HepG2 (cell line): ENCODE measurements around the gene ACP7. TPM values are rescaled to one million over a fixed set of nuclear protein-coding genes. Genes with fewer than 3 reads are reported as not detected.
A peak's percentile ranks its signal among the peaks of the same experiment; 100 is the strongest.

Source experiments
- ATAC-seq: fragments of 200-7000 bp; cut with Tn5 transposase; 3 replicates; pipeline ENCODE4 v1.9.1; 2020; ENCODE audit warnings: mild to moderate bottlenecking, moderate library complexity
- BruUV-seq: library from RNA; stranded (reverse); fragments of 400-500 nt; replicated peaks from 2 replicates; lab custom pipeline; 2021; lab: Mats Ljungman, UMichigan
- CTCF ChIA-PET: fragments of 300-600 bp; formaldehyde crosslinking; extraction: SDS; loops from one replicate; lab custom pipeline; 2021; ENCODE audit warnings: low total read pairs, inconsistent platforms, low intra/inter-chr PET ratio; lab: Yijun Ruan, JAX
- POLR2A ChIA-PET: fragments of 350-600 bp; sonication (Branson Sonifier 250); formaldehyde crosslinking; loops from one replicate; lab custom pipeline; 2020; ENCODE audit warnings: antibody characterized with exemption, inconsistent platforms; lab: Yijun Ruan, JAX
- DNase-seq: peaks from one replicate; pipeline ENCODE4 v3.0.0-alpha.2; 2015; ENCODE audit warnings: low spot score
- FAIRE-seq: peaks from 3 replicates; lab custom pipeline; 2011; peaks lifted over from hg19 to GRCh38; lab: Jason Lieb, UNC
- H2AFZ ChIP-seq: one replicate; pipeline ENCODE4 v1.6.1; 2011; ENCODE audit warnings: low read length, inconsistent platforms
- H3K27ac ChIP-seq: fragments of 300-600 bp; 3 replicates; pipeline ENCODE4 v1.8.0; 2011; ENCODE audit warnings: mixed run types, mild to moderate bottlenecking, mixed read lengths, low read length, inconsistent platforms; ENCODE audit not compliant: insufficient read depth; ENCODE audit errors: extremely low read length
- H3K27me3 ChIP-seq, 2 experiments: fragments of 200-600 bp in 1 of 2; 2 replicates in 1 of 2; 3 replicates in 1 of 2; pipeline versions ENCODE4 v1.6.0 to v1.8.0; 2011; ENCODE audit warnings: low read length in 2 of 2, mild to moderate bottlenecking in 2 of 2, moderate library complexity in 2 of 2, inconsistent platforms in 1 of 2; ENCODE audit not compliant: insufficient read depth in 2 of 2, control insufficient read depth in 1 of 2
- H3K36me3 ChIP-seq, 2 experiments: fragments of 200-600 bp in 1 of 2; replicated peaks in 1 of 2; 2 replicates in 1 of 2; 3 replicates in 1 of 2; pipeline versions ENCODE4 v1.5.1 to v1.8.0; 2011; ENCODE audit warnings: low read length in 2 of 2, inconsistent platforms in 1 of 2; ENCODE audit not compliant: insufficient read depth in 2 of 2, control insufficient read depth in 1 of 2
- H3K4me1 ChIP-seq: 2 replicates; pipeline ENCODE4 v1.5.1; 2012; ENCODE audit warnings: low read length, inconsistent platforms; ENCODE audit not compliant: insufficient read depth
- H3K4me2 ChIP-seq: 2 replicates; pipeline ENCODE4 v1.6.0; 2011; ENCODE audit warnings: low read depth, low read length, inconsistent platforms
- H3K4me3 ChIP-seq, 3 experiments: fragments of 200-600 bp in 1 of 3; sonication (generic), shearing (Covaris generic) in 1 of 3; replicated peaks in 1 of 3; 2 replicates each; pipeline ENCODE4 v1.5.1; 2011 to 2016; ENCODE audit warnings: low read length in 3 of 3, inconsistent platforms in 2 of 3, low read depth in 2 of 3, mild to moderate bottlenecking in 2 of 3, control low read depth in 1 of 3, mixed read lengths in 1 of 3; ENCODE audit not compliant: insufficient read depth in 1 of 3
- H3K79me2 ChIP-seq: one replicate; pipeline ENCODE4 v1.6.1; 2011; ENCODE audit warnings: low read length, inconsistent platforms; ENCODE audit not compliant: insufficient read depth
- H3K9ac ChIP-seq: 2 replicates; pipeline ENCODE4 v1.6.0; 2011; ENCODE audit warnings: mild to moderate bottlenecking, low read depth, low read length, inconsistent platforms; ENCODE audit not compliant: insufficient read depth
- H3K9me3 ChIP-seq: 2 replicates; pipeline ENCODE4 v1.5.1; 2012; ENCODE audit warnings: mild to moderate bottlenecking, low read length
- H4K20me1 ChIP-seq: 2 replicates; pipeline ENCODE4 v1.6.0; 2011; ENCODE audit warnings: inconsistent platforms, mild to moderate bottlenecking, low read length, moderate library complexity; ENCODE audit not compliant: insufficient read depth
- AHR ChIP-seq: IDR thresholded peaks from 2 replicates; pipeline ENCODE4 v1.6.1; 2018; ENCODE audit warnings: missing genetic modification reagents, missing compliant biosample characterization
- ATF7 ChIP-seq, 2 experiments: fragments of 450-650 bp in 1 of 2; sonication (generic) in 1 of 2; formaldehyde crosslinking in 1 of 2; IDR thresholded peaks; 2 replicates each; pipeline versions ENCODE4 v1.4.0 to v1.6.1; 2016 to 2020; ENCODE audit warnings: antibody characterized with exemption in 1 of 2, mild to moderate bottlenecking in 1 of 2, missing genetic modification reagents in 1 of 2
- CCAR2 ChIP-seq: fragments of 200-400 bp; formaldehyde crosslinking; optimal IDR thresholded peaks from 2 replicates; pipeline ENCODE3; 2018; ENCODE audit warnings: low read depth, mild to moderate bottlenecking, low read length, moderate library complexity
- GATAD1 ChIP-seq: IDR thresholded peaks from 2 replicates; pipeline ENCODE4 v1.6.1; 2016; ENCODE audit warnings: missing genetic modification reagents, missing compliant biosample characterization
- NBN ChIP-seq: fragments of 450-650 bp; conservative IDR thresholded peaks from 2 replicates; pipeline ENCODE4 v1.6.1; 2017
- NFIB ChIP-seq: sonication (generic); formaldehyde crosslinking; IDR thresholded peaks from 2 replicates; pipeline ENCODE4 v1.9.0; 2021; ENCODE audit warnings: missing genetic modification reagents, mild to moderate bottlenecking, borderline replicate concordance
- RBM22 ChIP-seq: fragments of 200-400 bp; formaldehyde crosslinking; optimal IDR thresholded peaks from 2 replicates; pipeline ENCODE3; 2017; ENCODE audit warnings: mild to moderate bottlenecking, low read length, moderate library complexity
- ZBTB21 ChIP-seq: sonication (generic); formaldehyde crosslinking; IDR thresholded peaks from 2 replicates; pipeline ENCODE4 v1.4.0; 2020; ENCODE audit warnings: missing genetic modification reagents
- ZBTB26 ChIP-seq: IDR thresholded peaks from 2 replicates; pipeline ENCODE4 v1.6.1; 2016; ENCODE audit warnings: missing compliant biosample characterization, missing genetic modification reagents, borderline replicate concordance
- ZNF230 ChIP-seq: sonication (generic); formaldehyde crosslinking; IDR thresholded peaks from 2 replicates; pipeline ENCODE4 v1.4.0; 2020; ENCODE audit warnings: mild to moderate bottlenecking, missing genetic modification reagents
- ZNF335 ChIP-seq: sonication (generic); formaldehyde crosslinking; IDR thresholded peaks from 2 replicates; pipeline ENCODE4 v1.4.0; 2020; ENCODE audit warnings: missing genetic modification reagents
- ZNF441 ChIP-seq: sonication (generic); formaldehyde crosslinking; IDR thresholded peaks from 2 replicates; pipeline ENCODE4 v1.7.0; 2021; ENCODE audit warnings: missing genetic modification reagents, borderline replicate concordance
- ZNF629 ChIP-seq: sonication (generic); formaldehyde crosslinking; conservative IDR thresholded peaks from 2 replicates; pipeline ENCODE4 v1.5.0; 2020; ENCODE audit warnings: missing genetic modification reagents
- WGBS: methylation state at CpG from one replicate; pipeline ENCODE4 v1.1.6; 2017; ENCODE audit warnings: low lambda C conversion rate; 5-methylcytosine and 5-hydroxymethylcytosine counted together
- in situ Hi-C: cut with HindIII; loops from 2 replicates; pipeline ENCODE4 v1.10.0; 2017; ENCODE audit warnings: low pct_unique_long_range_greater_than_20kb; ENCODE audit not compliant: extremely low pct_ligation_motif_present
- intact Hi-C: fragments of 100-400 bp; cut with micrococcal nuclease; formaldehyde crosslinking; loops from one replicate; pipeline ENCODE4 v1.10.0; 2022; ENCODE audit not compliant: unreplicated experiment
- polyA plus RNA-seq, 8 experiments: library from polyadenylated mRNA; depleted of rRNA in 3 of 8; stranded (reverse) in 7 of 8; unstranded in 1 of 8; fragments of >200 nt; fragmentation: Illumina TruSeq in 4 of 8; extraction: Trizol in 4 of 8; gene quantifications; 2 replicates each; pipeline versions ENCODE4 v1.2.1 to v1.2.3, GENCODE V29; 2011 to 2016; ENCODE audit warnings: low read depth in 4 of 8, missing spikeins in 1 of 8, mixed read lengths in 1 of 8; ENCODE audit not compliant: insufficient read depth in 1 of 8
- total RNA-seq, 5 experiments: library from RNA; depleted of rRNA; stranded (reverse); fragments of >200 nt; fragmentation: Illumina TruSeq; extraction: Trizol; gene quantifications; 2 replicates each; pipeline ENCODE4 v1.2.3, GENCODE V29; 2016; ENCODE audit warnings: low read depth in 1 of 5
- TF ChIP-seq, protein P1 (sequence below): sonication (generic); formaldehyde crosslinking; IDR thresholded peaks from 2 replicates; pipeline ENCODE4 v1.5.0; 2020; ENCODE audit warnings: mild to moderate bottlenecking, missing genetic modification reagents
- TF ChIP-seq, protein P2 (sequence below): sonication (generic); formaldehyde crosslinking; IDR thresholded peaks from 2 replicates; pipeline ENCODE4 v1.4.0; 2020; ENCODE audit warnings: missing genetic modification reagents

The ACP7 gene
- total and polyA plus RNA-seq, 2 of the 13 experiments (the other 11 are each of a cell fraction or from before 2014, with no cell fraction given) = not detected

GRCh38 chr19:39078436-39079200 is 5.5 kb upstream of the ACP7 start:
- 12% methylated on average over 7 of the region's 7 CpGs for WGBS

GRCh38 chr19:39080431-39080830 is 3.7 kb upstream of the ACP7 start:
- Histone ChIP-seq H4K20me1 (no peaks in the 10 kb centered on the region), H3K36me3 (no peaks in the 10 kb centered on the region), H3K4me3 (no peak overlapping the region), H3K9ac (no peak overlapping the region), H3K27ac (no peak overlapping the region), H2AFZ (no peak overlapping the region), H3K4me1 (no peaks in the 10 kb centered on the region), H3K79me2 (no peaks in the 10 kb centered on the region), H3K4me2 (no peak overlapping the region), H3K9me3 (no peaks in the 10 kb centered on the region), H3K27me3 (peaks cover 3 to 26% of the 10 kb centered on the region in 2 experiments)
- WGBS = 32% methylated on average over 3 of the region's 3 CpGs
- no TSS peak for BruUV-seq
- no peak for DNase-seq
- no peak for ATAC-seq
- POLR2A ChIA-PET = no interaction called here
- in situ Hi-C loops (no loop called here), intact Hi-C loops (no loop called here)
- CTCF ChIA-PET = no interaction called here
- FAIRE-seq = no peak
- TF ChIP-seq ATF7 (IDR thresholded peaks at IDR 0.05) (no peak), ATF7 (CRISPR knock-in tag; IDR thresholded peaks at IDR 0.05) (no peak), ZNF441 (no peak), ZNF335 (CRISPR knock-in tag) (no peak), RBM22 (no peak), CCAR2 (no peak), ZNF230 (CRISPR knock-in tag) (no peak), GATAD1 (CRISPR knock-in tag) (no peak), NBN (no peak), AHR (CRISPR knock-in tag) (no peak), ZBTB26 (CRISPR knock-in tag) (no peak)
- TF ChIP-seq, protein P1, sequence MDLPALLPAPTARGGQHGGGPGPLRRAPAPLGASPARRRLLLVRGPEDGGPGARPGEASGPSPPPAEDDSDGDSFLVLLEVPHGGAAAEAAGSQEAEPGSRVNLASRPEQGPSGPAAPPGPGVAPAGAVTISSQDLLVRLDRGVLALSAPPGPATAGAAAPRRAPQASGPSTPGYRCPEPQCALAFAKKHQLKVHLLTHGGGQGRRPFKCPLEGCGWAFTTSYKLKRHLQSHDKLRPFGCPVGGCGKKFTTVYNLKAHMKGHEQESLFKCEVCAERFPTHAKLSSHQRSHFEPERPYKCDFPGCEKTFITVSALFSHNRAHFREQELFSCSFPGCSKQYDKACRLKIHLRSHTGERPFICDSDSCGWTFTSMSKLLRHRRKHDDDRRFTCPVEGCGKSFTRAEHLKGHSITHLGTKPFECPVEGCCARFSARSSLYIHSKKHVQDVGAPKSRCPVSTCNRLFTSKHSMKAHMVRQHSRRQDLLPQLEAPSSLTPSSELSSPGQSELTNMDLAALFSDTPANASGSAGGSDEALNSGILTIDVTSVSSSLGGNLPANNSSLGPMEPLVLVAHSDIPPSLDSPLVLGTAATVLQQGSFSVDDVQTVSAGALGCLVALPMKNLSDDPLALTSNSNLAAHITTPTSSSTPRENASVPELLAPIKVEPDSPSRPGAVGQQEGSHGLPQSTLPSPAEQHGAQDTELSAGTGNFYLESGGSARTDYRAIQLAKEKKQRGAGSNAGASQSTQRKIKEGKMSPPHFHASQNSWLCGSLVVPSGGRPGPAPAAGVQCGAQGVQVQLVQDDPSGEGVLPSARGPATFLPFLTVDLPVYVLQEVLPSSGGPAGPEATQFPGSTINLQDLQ (CRISPR knock-in tag) = no peak
- TF ChIP-seq, protein P2, sequence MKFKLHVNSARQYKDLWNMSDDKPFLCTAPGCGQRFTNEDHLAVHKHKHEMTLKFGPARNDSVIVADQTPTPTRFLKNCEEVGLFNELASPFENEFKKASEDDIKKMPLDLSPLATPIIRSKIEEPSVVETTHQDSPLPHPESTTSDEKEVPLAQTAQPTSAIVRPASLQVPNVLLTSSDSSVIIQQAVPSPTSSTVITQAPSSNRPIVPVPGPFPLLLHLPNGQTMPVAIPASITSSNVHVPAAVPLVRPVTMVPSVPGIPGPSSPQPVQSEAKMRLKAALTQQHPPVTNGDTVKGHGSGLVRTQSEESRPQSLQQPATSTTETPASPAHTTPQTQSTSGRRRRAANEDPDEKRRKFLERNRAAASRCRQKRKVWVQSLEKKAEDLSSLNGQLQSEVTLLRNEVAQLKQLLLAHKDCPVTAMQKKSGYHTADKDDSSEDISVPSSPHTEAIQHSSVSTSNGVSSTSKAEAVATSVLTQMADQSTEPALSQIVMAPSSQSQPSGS = no peak

More at GRCh38 chr19:39078436-39079200, 5.5 kb upstream of the ACP7 start:
- Histone ChIP-seq H3K9me3 (no peaks in the 10 kb centered on the region), H3K9ac (no peak overlapping the region), H3K4me2 (no peak overlapping the region), H3K4me1 (peaks cover 7% of the 10 kb centered on the region), H3K79me2 (no peaks in the 10 kb centered on the region), H3K36me3 (no peaks in the 10 kb centered on the region), H3K4me3 (no peak overlapping the region), H3K27ac (no peak overlapping the region), H3K27me3 (peaks cover 0 to 11% of the 10 kb centered on the region in 2 experiments; a peak in 2 of 5 replicates), H4K20me1 (no peaks in the 10 kb centered on the region), H2AFZ (no peak overlapping the region)
- ChIA-PET POLR2A (no interaction called here), CTCF (no interaction called here)
- FAIRE-seq = no peak
- no peak for ATAC-seq
- no TSS peak for BruUV-seq
- TF ChIP-seq ZNF629 (CRISPR knock-in tag) (peak; percentile 73), NFIB (CRISPR knock-in tag) (no peak), ZBTB21 (CRISPR knock-in tag) (no peak)
- intact Hi-C loops (no loop called here), in situ Hi-C loops (no loop called here)
- DNase-seq = peak; percentile 30
